Mesendoderm (in vitro differentiated cells): ENCODE results near the gene CKS2.
"Not testable (repeated sequence)": the region's sequence is repeated elsewhere in the genome, so short reads cannot be mapped to it uniquely, and the experiment has no call there.

ENCODE experiments used
- DNase-seq: peaks from one replicate; pipeline ENCODE4 v3.0.0; 2013
- H2AK5ac ChIP-seq: 2 replicates; pipeline ENCODE4 v1.6.1; 2013; ENCODE audit warnings: low read length, inconsistent platforms
- H2BK120ac ChIP-seq: 2 replicates; pipeline ENCODE4 v1.6.1; 2013; ENCODE audit warnings: low read depth, mild to moderate bottlenecking, low read length, moderate library complexity, mixed read lengths
- H2BK15ac ChIP-seq: replicated peaks from 2 replicates; pipeline ENCODE4 v1.6.1; 2013; ENCODE audit warnings: low read depth, mild to moderate bottlenecking, moderate library complexity
- H2BK5ac ChIP-seq: 2 replicates; pipeline ENCODE4 v1.6.1; 2013; ENCODE audit warnings: low read length, inconsistent platforms
- H3K18ac ChIP-seq: 2 replicates; pipeline ENCODE4 v1.6.1; 2013; ENCODE audit warnings: mild to moderate bottlenecking, low read length, mixed read lengths
- H3K23ac ChIP-seq: one replicate; pipeline ENCODE4 v1.6.1; 2013; ENCODE audit warnings: low read length
- H3K27ac ChIP-seq: 2 replicates; pipeline ENCODE4 v1.5.1; 2013; ENCODE audit warnings: low read depth, mild to moderate bottlenecking, inconsistent platforms, low read length, moderate library complexity
- H3K27me3 ChIP-seq: 2 replicates; pipeline ENCODE4 v1.6.1; 2013; ENCODE audit warnings: low read length, control low read depth, mild to moderate bottlenecking, inconsistent platforms; ENCODE audit not compliant: insufficient read depth, poor library complexity
- H3K36me3 ChIP-seq: 2 replicates; pipeline ENCODE4 v1.6.1; 2013; ENCODE audit warnings: low read length, inconsistent platforms; ENCODE audit not compliant: control insufficient read depth, insufficient read depth
- H3K4ac ChIP-seq: one replicate; pipeline ENCODE4 v1.6.1; 2013; ENCODE audit warnings: low read depth, mild to moderate bottlenecking, low read length, moderate library complexity
- H3K4me1 ChIP-seq: 2 replicates; pipeline ENCODE4 v1.6.1; 2013; ENCODE audit warnings: low read depth, low read length, inconsistent platforms; ENCODE audit not compliant: control insufficient read depth
- H3K4me2 ChIP-seq: 2 replicates; pipeline ENCODE4 v1.6.1; 2013; ENCODE audit warnings: low read length
- H3K4me3 ChIP-seq: 2 replicates; pipeline ENCODE4 v1.5.1; 2013; ENCODE audit warnings: mild to moderate bottlenecking, low read length
- H3K56ac ChIP-seq: one replicate; pipeline ENCODE4 v1.6.1; 2013; ENCODE audit warnings: low read length
- H3K79me1 ChIP-seq: 2 replicates; pipeline ENCODE4 v1.6.1; 2013; ENCODE audit warnings: low read length, inconsistent platforms
- H3K79me2 ChIP-seq: 2 replicates; pipeline ENCODE4 v1.6.1; 2013; ENCODE audit warnings: mild to moderate bottlenecking, low read length; ENCODE audit not compliant: control insufficient read depth, insufficient read depth
- H3K9ac ChIP-seq: 2 replicates; pipeline ENCODE4 v1.6.1; 2013; ENCODE audit warnings: low read length, inconsistent platforms
- H4K5ac ChIP-seq: one replicate; pipeline ENCODE4 v1.6.1; 2013; ENCODE audit warnings: low read length
- H4K8ac ChIP-seq: one replicate; pipeline ENCODE4 v1.6.1; 2013; ENCODE audit warnings: low read depth, mild to moderate bottlenecking, control low read depth, low read length, moderate library complexity
- WGBS: extraction: QIAGEN DNeasy Blood & Tissue Kit; methylation state at CpG from one replicate; pipeline ENCODE4 v1.1.7; 2013; ENCODE audit warnings: low lambda C conversion rate, missing lambda C conversion rate; ENCODE audit not compliant: insufficient coverage; ENCODE audit errors: extremely low coverage; 5-methylcytosine and 5-hydroxymethylcytosine counted together

CKS2 gene

DNA sequence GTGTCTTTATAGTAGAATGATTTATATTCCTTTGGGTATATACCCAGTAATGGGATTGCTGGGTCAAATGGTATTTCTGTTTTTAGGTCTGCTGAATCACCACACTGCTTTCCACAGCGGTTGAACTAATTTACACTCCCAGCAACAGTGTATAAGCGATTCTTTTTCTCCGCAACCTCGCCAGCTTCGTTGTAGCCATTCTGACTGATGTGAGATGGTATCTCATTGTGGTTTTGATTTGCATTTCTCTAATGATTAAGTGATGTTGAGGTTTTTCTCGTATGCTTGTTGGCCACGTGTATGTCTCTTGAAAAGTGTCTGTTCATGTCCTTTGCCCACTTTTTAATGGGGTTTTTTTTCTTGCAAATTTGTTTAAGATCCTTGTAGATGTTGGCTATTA, 32.8 kb downstream of the CKS2 start:
- H3K36me3 ChIP-seq, H3K4me2 ChIP-seq, H2BK120ac ChIP-seq, H3K18ac ChIP-seq, H3K56ac ChIP-seq, H2BK15ac ChIP-seq, H3K4ac ChIP-seq, H3K79me2 ChIP-seq, H3K27ac ChIP-seq, H3K79me1 ChIP-seq, H4K8ac ChIP-seq, H2BK5ac ChIP-seq, H3K9ac ChIP-seq, H3K4me1 ChIP-seq, H2AK5ac ChIP-seq, H4K5ac ChIP-seq, H3K23ac ChIP-seq, DNase-seq, H3K27me3 ChIP-seq, H3K4me3 ChIP-seq: not testable (repeated sequence)
- no CpG with 5 or more reads among the region's 7 CpGs for WGBS

DNA sequence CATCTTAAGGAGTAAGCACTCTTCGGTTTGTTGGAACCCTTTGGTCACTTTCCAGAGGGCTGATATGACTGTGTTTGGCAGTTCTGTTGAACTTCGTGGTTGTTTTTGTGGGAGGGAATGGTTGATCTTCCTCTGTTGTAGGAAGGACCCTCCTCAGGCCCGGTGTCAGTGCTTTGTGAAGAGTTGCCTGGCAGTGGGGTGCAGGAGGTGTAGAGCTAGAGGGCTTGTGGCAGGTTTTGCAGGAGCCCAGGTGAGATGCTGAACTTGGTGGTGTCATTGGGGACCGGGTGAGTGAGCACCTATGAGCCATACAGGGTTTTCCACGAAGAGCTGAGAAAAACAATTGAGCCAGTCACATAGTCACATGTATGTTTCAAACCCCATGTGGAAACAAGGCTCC, 34.5 kb downstream of the CKS2 start:
- H3K23ac ChIP-seq, result no peak overlapping the region
- H2BK120ac ChIP-seq, result no peak overlapping the region
- H3K4ac ChIP-seq, result no peak overlapping the region
- H3K4me2 ChIP-seq, result no peak overlapping the region
- peaks cover 9% of the 10 kb centered on the region for H3K36me3 ChIP-seq
- H3K56ac ChIP-seq, result no peak overlapping the region
- H3K27ac ChIP-seq, result no peak overlapping the region
- H3K4me3 ChIP-seq, result no peak overlapping the region
- H3K18ac ChIP-seq, result no peak overlapping the region
- H2BK15ac ChIP-seq, result no peak overlapping the region
- no peak overlapping the region for H3K9ac ChIP-seq
- H3K4me1 ChIP-seq, result no peaks in the 10 kb centered on the region
- no peak overlapping the region for H2BK5ac ChIP-seq
- H4K5ac ChIP-seq, result no peak overlapping the region
- no CpG with 5 or more reads among the region's 5 CpGs for WGBS
- H2AK5ac ChIP-seq, result no peak overlapping the region
- H3K27me3 ChIP-seq, result no peaks in the 10 kb centered on the region
- no peak for DNase-seq
- H3K79me2 ChIP-seq, result no peaks in the 10 kb centered on the region
- peaks cover 1% of the 10 kb centered on the region for H3K79me1 ChIP-seq
- H4K8ac ChIP-seq, result no peak overlapping the region

DNA sequence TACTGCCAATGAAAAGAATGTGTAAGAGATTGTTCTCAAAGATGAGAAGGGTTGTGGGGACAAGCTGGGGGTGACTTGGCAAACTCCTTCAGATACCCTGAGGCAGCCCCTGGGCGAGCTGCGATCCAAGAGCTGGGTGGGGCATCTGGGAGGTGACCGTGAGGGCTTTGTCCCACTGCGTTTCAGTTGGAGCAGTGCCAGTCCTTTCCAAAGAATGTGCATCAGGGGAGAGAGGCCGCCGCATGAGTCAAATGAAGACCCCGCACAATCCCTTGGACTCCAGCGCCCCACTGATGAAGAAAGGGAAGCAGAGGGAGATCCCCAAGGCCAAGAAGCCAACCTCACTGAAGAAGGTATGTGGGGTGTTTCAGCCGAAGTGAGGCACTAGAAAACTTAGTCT, 35.7 kb downstream of the CKS2 start:
- Histone ChIP-seq H3K79me2 (no peaks in the 10 kb centered on the region), H3K9ac (no peak overlapping the region), H3K4ac (no peak overlapping the region), H3K56ac (no peak overlapping the region), H3K18ac (no peak overlapping the region), H2BK15ac (no peak overlapping the region), H4K5ac (no peak overlapping the region), H2BK5ac (no peak overlapping the region), H3K36me3 (peaks cover 14% of the 10 kb centered on the region), H3K27me3 (no peaks in the 10 kb centered on the region), H4K8ac (no peak overlapping the region), H3K23ac (no peak overlapping the region), H3K4me3 (no peak overlapping the region), H3K27ac (no peak overlapping the region), H2BK120ac (no peak overlapping the region), H3K4me2 (no peak overlapping the region), H2AK5ac (no peak overlapping the region), H3K79me1 (peaks cover 3% of the 10 kb centered on the region), H3K4me1 (no peaks in the 10 kb centered on the region)
- WGBS, result no CpG with 5 or more reads among the region's 9 CpGs
- DNase-seq, result no peak

DNA sequence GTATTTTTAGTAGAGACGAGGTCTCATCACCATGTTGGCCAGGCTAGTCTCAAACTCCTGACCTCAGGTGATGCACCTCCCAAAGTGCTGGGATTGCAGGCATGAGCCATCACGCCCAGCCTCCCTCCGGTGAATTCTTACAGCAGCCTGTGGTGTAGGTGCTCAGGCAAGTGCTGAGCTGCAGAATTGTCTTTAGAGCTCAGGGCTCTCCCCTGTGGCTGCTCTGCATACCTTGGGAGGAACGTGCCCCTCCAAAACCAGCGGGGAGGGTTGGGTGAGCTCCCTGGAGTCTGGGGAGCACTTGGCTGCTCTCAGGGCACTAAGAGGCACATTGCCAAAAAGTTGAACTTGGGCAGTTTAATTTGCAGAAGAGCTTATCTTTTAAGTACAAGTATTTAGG, 36.7 kb downstream of the CKS2 start:
- H4K8ac ChIP-seq, result no peak overlapping the region
- WGBS, result no CpG with 5 or more reads among the region's 5 CpGs
- no peak overlapping the region for H3K56ac ChIP-seq

DNA sequence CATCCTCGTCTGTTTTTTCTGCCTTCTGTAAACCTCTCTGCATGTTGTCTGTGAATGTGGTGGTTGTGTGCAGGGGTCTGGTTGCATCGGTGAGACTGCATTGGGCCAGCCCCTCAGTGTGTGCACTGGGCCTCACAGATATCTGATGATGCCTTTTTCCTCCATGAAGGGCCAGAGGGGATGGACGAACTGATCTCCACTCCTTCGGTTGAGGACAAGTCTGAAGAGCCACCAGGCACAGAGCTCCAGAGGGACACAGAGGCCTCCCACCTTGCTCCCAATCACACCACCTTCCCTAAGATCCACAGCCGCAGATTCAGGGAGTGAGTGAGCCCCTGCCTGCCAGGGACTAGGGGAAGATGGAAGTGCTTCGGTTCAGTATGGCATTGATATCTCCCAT, 38.6 kb downstream of the CKS2 start:
- no peak for DNase-seq
- H3K18ac ChIP-seq, result no peak overlapping the region
- no peak overlapping the region for H3K27ac ChIP-seq
- no peak overlapping the region for H3K4me3 ChIP-seq
- no peak overlapping the region for H3K4ac ChIP-seq
- no peak overlapping the region for H2BK120ac ChIP-seq
- H2BK5ac ChIP-seq, result no peak overlapping the region
- H3K23ac ChIP-seq, result no peak overlapping the region
- H3K4me1 ChIP-seq, result no peaks in the 10 kb centered on the region
- no peak overlapping the region for H3K4me2 ChIP-seq
- no peak overlapping the region for H4K5ac ChIP-seq
- H3K79me1 ChIP-seq, result peaks cover 6% of the 10 kb centered on the region
- peaks cover 21% of the 10 kb centered on the region for H3K36me3 ChIP-seq
- H2AK5ac ChIP-seq, result no peak overlapping the region
- H3K79me2 ChIP-seq, result no peaks in the 10 kb centered on the region
- no peak overlapping the region for H3K9ac ChIP-seq
- no peak overlapping the region for H2BK15ac ChIP-seq
- WGBS, result no CpG with 5 or more reads among the region's 6 CpGs
- no peak overlapping the region for H4K8ac ChIP-seq
- no peaks in the 10 kb centered on the region for H3K27me3 ChIP-seq
- H3K56ac ChIP-seq, result no peak overlapping the region

More for the DNA sequence above, 36.7 kb downstream of the CKS2 start:
- H3K9ac ChIP-seq, result no peak overlapping the region
- no peak overlapping the region for H3K4ac ChIP-seq
- H2AK5ac ChIP-seq, result no peak overlapping the region
- no peak overlapping the region for H3K18ac ChIP-seq
- no peak for DNase-seq
- H3K4me3 ChIP-seq, result no peak overlapping the region
- H3K27ac ChIP-seq, result no peak overlapping the region
- no peak overlapping the region for H2BK5ac ChIP-seq
- H3K27me3 ChIP-seq, result no peaks in the 10 kb centered on the region
- no peak overlapping the region for H4K5ac ChIP-seq
- H3K4me2 ChIP-seq, result no peak overlapping the region
- no peak overlapping the region for H2BK120ac ChIP-seq
- no peak overlapping the region for H3K23ac ChIP-seq
- H3K79me2 ChIP-seq, result no peaks in the 10 kb centered on the region
- peaks cover 3% of the 10 kb centered on the region for H3K79me1 ChIP-seq
- H3K4me1 ChIP-seq, result no peaks in the 10 kb centered on the region
- peaks cover 16% of the 10 kb centered on the region for H3K36me3 ChIP-seq
- H2BK15ac ChIP-seq, result no peak overlapping the region

DNA sequence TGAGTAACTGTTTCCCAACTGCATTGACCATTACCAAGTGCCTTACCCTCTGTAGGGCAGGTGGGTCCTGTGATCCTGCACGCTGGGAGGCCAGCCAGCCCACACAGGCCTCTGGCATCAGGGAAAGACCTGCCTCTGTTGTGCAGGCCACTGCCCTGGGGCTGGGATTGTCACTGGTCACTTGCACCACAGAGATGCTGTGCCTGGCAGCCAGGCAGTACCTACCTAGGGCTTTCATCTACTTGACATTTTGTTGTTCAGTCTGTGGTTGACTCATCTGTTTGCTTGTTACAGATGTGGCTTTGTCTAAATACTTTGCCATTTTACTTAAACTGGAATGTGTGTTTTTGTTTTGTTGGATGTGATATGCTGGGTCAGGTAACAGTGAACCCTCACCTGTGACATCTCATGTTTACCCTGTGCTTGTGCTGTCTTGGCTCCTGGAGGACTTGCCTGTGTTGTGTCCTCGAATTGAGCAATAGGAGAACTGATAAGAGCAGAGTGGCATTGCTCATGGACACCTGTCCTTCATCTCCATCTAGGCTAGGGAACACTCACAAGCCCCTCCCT, 40.1 kb downstream of the CKS2 start:
- no peak for DNase-seq
- Histone ChIP-seq H2BK5ac (no peak overlapping the region), H3K4me3 (no peak overlapping the region), H2BK15ac (no peak overlapping the region), H2AK5ac (no peak overlapping the region), H4K5ac (no peak overlapping the region), H3K9ac (no peak overlapping the region), H3K79me2 (no peaks in the 10 kb centered on the region), H4K8ac (no peak overlapping the region), H3K36me3 (peaks cover 21% of the 10 kb centered on the region), H3K23ac (no peak overlapping the region), H3K27ac (no peak overlapping the region), H3K4me1 (no peaks in the 10 kb centered on the region), H3K4ac (no peak overlapping the region), H3K18ac (no peak overlapping the region), H3K27me3 (no peaks in the 10 kb centered on the region), H3K79me1 (peaks cover 4% of the 10 kb centered on the region), H3K56ac (no peak overlapping the region), H3K4me2 (no peak overlapping the region), H2BK120ac (no peak overlapping the region)
- WGBS, result no CpG with 5 or more reads among the region's 2 CpGs
